DMS79 treated with DMSO at 0.1 percent for 48 hours (cell line): ENCODE data around the gene CHRNE.

ENCODE experiments used
- DNase-seq: peaks from one replicate; lab custom pipeline; 2025; lab: John Stamatoyannopoulos, UW

CHRNE gene

GRCh38 chr17:4854111-4854681 is 48.7 kb downstream of the CHRNE start:
- DNase-seq = peak; percentile 97

DNA sequence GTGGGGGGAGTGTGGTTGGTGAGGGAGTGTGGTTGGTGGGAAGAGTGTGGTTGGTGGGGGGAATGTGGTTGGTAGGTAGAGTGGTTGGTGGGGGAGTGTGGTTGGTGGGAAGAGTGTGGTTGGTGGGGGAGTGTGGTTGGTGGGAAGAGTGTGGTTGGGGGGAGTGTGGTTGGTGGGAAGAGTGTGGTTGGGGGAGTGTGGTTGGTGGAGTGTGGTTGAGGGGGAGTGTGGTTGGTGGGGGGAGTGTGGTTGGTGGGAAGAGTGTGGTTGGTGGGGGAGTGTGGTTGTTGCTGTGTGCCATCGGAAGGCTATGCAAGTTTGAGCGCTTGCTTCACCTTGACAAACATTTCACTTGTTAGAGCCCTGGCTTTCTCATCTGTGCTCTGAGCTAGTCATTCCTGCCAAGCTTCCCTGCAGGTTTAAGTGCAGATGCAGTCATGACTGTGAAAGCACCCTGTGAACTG is 49.7 kb downstream of the CHRNE start:
- peak; percentile 58 for DNase-seq

DNA sequence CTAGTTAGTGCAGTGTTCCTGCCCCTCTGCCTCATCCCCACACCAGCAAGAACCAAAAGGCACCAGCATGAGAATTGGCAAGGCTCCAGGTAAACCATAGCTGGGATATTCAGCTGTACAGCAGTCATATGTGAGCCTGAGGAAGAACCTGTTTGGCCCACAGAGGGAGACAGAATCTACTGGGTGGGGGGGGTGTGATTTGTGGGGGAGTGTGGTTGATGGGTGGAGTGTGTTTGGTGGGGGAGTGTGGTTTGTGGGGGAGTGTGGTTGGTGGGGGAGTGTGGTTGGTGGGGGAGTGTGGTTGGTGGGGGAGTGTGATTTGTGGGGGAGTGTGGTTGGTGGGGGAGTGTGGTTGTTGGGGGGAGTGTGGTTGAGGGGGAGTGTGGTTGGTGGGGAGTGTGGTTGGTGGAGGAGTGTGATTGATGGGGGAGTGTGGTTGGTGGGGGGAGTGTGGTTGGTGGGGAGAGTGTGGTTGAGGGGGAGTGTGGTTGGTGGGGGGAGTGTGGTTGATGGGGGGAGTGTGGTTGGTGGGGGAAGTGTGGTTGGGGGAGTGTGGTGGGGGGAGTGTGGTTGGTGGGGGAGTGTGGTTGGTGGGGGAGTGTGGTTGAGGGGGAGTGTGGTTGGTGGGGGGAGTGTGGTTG is 50.2 kb downstream of the CHRNE start:
- DNase-seq = peak; percentile 15

DNA sequence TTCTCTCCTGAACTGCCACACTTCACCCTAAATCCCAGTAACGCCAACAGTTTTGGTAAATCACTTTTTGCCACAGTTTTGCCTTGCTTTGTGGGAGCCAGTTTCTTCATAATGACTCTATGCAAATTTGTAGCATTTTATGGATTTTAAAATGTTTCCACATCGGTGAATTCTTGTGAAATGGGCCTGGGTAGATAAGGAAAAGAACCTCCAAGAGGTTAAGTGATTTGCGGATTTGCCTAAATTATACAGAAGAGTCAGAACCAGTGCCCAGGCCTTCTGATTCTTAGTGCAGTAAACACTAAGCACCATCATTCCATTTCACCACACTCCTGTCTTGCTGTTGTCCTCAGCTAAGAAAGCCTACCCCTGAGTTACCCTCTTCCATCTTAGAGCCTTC is 51.8 kb downstream of the CHRNE start:
- DNase-seq = no peak

DNA sequence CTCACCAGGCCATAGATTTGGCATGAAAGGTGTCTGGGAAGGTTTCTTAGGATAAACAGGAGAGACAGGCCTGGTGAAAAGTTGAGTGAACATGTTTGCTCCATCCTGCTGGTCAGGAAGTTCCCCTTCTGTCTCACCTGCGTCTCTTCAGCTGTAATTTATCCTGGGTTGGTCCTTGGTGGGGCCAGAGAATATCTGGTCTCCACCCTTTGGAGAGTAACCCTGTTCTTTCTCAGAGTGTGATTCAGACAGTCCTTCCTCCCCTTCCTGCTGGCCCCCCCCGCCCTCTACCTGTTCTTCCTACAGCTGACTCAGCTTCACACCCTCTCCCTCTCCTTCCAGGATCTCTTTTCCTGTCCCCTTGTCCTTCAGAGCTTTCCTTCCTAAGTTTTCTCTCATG is 52.7 kb downstream of the CHRNE start:
- no peak for DNase-seq

DNA sequence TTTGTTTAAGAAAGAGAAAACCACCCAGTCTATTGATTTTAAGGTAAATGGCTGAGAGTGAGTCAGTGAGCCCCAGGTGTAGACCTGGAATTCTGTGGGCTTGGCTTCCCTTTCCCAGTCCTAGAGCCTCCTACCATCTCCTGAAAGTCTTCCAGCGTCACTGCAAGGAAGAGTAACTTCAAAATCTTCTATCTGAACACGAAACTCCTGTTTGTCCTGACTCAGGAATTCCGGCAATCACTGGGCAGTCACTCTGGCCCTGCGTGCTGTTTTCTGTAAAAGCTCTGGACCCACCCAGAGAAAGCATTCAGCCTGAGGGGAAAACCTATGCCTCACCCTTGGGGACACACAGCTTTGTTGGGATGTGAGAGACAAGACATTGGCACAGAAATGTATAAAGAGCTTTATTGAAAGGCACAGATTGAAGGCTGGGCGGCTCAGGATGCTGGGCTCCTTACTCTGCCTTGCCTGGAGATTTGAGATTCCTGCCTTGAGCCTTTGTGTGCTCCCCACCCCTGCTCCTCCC is 53.8 kb downstream of the CHRNE start:
- DNase-seq = no peak
